Activated naive CD4-positive, alpha-beta T cell treated with anti-CD3 and anti-CD28 coated beads for 36 hours (primary cell): Measurements from ENCODE around the gene ZNF784. TPM values are rescaled to one million over a fixed set of nuclear protein-coding genes. Genes with fewer than 3 reads are reported as not detected.
A peak's percentile ranks its signal among the peaks of the same experiment; 100 is the strongest.

Source experiments
- CTCF ChIA-PET: fragments of 350-600 bp; sonication (Branson Sonifier 250); formaldehyde crosslinking; loops from one replicate; lab custom pipeline; 2021; ENCODE audit warnings: antibody characterized with exemption; lab: Charles Lee
- DNase-seq: peaks from one replicate; pipeline ENCODE4 v3.0.0-alpha.2; 2020
- H3K27ac Mint-ChIP-seq: one replicate; pipeline ENCODE4 v1.8.0; 2021; ENCODE audit warnings: mild to moderate bottlenecking, mixed read lengths
- H3K27me3 Mint-ChIP-seq: one replicate; pipeline ENCODE4 v1.8.0; 2021; ENCODE audit warnings: low read depth, mixed read lengths
- H3K36me3 Mint-ChIP-seq: one replicate; pipeline ENCODE4 v1.8.0; 2021; ENCODE audit warnings: low read depth, mixed read lengths
- H3K4me1 Mint-ChIP-seq: one replicate; pipeline ENCODE4 v1.8.0; 2021; ENCODE audit warnings: low read depth, mixed read lengths
- H3K4me3 Mint-ChIP-seq: one replicate; pipeline ENCODE4 v1.8.0; 2021; ENCODE audit warnings: mild to moderate bottlenecking, moderate library complexity, mixed read lengths
- H3K9me3 Mint-ChIP-seq: one replicate; pipeline ENCODE4 v1.8.0; 2021; ENCODE audit warnings: mixed read lengths
- intact Hi-C: fragments of 100-400 bp; cut with micrococcal nuclease; formaldehyde crosslinking; loops from one replicate; pipeline ENCODE4 v1.15.1; 2023
- total RNA-seq, 2 experiments: library from RNA; stranded (reverse); gene quantifications; one replicate each; pipeline ENCODE4 v1.2.3, GENCODE V29; 2021

ZNF784 gene
- total RNA-seq, 2 experiments from 2014 or later, result 3.7 to 4.0 TPM

DNA sequence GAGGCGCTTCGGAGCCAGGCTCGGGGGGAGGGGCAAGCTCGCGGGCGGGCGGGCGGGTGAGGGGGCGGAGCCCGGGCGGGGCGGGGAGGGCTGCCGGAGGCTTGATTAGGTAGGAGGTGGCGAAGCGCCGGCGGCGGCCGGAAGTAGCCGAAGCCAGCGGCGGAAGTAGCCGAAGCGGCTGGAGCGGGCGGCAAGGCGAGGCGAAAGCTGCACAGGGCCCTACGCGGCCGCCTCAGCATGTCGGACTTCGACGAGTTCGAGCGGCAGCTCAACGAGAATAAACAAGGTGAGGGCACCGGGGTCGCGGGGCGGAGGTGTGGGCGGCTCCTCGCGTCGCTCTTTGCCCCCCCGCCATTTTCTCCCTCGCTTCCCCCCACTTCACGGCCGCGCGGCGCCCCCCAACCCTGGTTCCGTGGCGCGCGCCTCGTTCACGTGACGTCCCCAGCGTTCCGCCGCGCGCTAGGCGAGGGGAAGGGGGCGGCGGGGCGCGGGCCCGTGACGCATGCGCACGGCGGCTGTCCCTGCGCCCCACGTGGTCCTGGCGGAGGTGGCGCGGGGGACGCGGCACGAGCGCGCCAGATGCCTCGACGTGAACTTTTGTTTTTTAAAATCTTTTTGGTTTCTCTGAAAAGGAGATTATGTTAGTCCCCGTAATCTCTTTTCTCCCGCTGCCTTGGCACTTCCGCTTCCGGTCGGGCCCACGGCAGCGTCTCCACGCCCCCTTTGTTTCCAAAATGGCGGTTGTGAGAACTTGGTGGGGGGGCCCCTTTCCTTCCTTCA lies 30.7 kb upstream of the ZNF784 start, which contains the start of gene U2AF2:
U2AF2 (plus strand) TSS at position 168 of the 780 bp plus-strand sequence; CDS start at position 238, 70 bp downstream.
- Mint-ChIP-seq H3K27ac (peak within 1 kb of the TSS; percentile 98), H3K36me3 (peaks cover 27% of the 10 kb centered on the region), H3K4me1 (peaks cover 40% of the 10 kb centered on the region), H3K9me3 (no peaks in the 10 kb centered on the region), H3K4me3 (peak within 1 kb of the TSS; percentile 88), H3K27me3 (no peaks in the 10 kb centered on the region)
- CTCF ChIA-PET, result interaction anchor here (0.6 to 1.3 kb wide), 9 partner anchors 8 to 129 kb away, joined by 3 to 7 read pairs (median 4); no protein-coding TSS in a partner anchor
- intact Hi-C loops, result loop anchor here (1.0 to 10.0 kb wide), 10 partner anchors 20 to 1464 kb away; partner anchors contain the start of genes EPN1, FIZ1, KMT5C and LENG9
- peak; percentile 98 for DNase-seq

- intact Hi-C loops, result loop anchor here (1.0 to 10.0 kb wide), 7 partner anchors 55 to 1464 kb away; partner anchors contain the start of genes FIZ1, KMT5C, LENG9 and TSEN34
- H3K4me3 Mint-ChIP-seq, result peak overlapping the region; percentile 88
- H3K36me3 Mint-ChIP-seq, result peaks cover 22% of the 10 kb centered on the region
- H3K4me1 Mint-ChIP-seq, result peaks cover 41% of the 10 kb centered on the region
- CTCF ChIA-PET, result interaction anchor here (0.6 to 1.3 kb wide), 10 partner anchors 8 to 128 kb away, joined by 3 to 7 read pairs (median 4); no protein-coding TSS in a partner anchor
- no peaks in the 10 kb centered on the region for H3K9me3 Mint-ChIP-seq
- H3K27ac Mint-ChIP-seq, result peak overlapping the region; percentile 98
- no peaks in the 10 kb centered on the region for H3K27me3 Mint-ChIP-seq
- peak; percentile 100 for DNase-seq
Measured at GRCh38 chr19:55654323-55654867, 30.0 kb upstream of the ZNF784 start.

DNA sequence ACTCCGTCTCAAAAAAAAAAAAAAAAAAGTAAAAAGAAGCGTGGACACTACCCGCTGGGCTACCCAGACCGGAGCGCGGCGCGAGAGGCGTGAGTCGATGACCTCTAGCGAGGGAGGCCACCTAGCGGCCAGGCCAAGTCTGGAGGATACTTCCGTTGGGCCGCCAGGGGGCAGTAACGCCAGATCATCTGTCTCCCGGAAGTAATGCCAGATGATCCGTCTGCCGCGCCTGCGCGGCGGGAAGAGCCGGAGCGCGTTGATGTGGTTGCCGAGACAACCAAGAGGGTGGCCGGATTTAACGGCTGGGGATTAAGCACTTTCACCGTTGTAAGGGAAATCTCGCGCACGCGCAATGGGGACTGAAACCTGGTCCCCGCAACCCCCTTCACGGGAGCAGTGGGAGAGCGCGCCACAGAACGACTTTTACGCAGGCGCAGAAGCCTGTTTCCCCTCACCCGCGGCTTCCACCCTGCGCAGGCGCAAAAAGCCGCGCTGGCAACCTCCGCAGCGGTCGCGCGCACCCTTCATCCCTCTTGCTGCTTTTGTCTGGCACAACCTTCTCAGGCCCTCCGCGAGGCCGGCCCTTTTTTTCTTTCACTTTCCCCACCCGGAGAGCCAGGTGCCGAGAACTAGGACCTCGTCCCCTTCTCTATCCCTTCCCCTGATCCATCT lies 29.4 kb upstream of the ZNF784 start:
- H3K4me1 Mint-ChIP-seq, result peaks cover 45% of the 10 kb centered on the region
- intact Hi-C loops, result loop anchor here (1.0 to 10.0 kb wide), 9 partner anchors 10 to 1463 kb away; partner anchors contain the start of genes FIZ1, KMT5C, LENG9 and TSEN34
- H3K27ac Mint-ChIP-seq, result peak overlapping the region; percentile 98
- H3K4me3 Mint-ChIP-seq, result peak overlapping the region; percentile 88
- no peaks in the 10 kb centered on the region for H3K9me3 Mint-ChIP-seq
- H3K36me3 Mint-ChIP-seq, result peaks cover 21% of the 10 kb centered on the region
- peak; percentile 97 for DNase-seq
- H3K27me3 Mint-ChIP-seq, result no peaks in the 10 kb centered on the region
- CTCF ChIA-PET, result interaction anchor here (0.6 to 1.4 kb wide), 16 partner anchors 9 to 600 kb away, joined by 3 to 9 read pairs (median 4); partner anchors contain the start of genes FIZ1 and ZNF524

GRCh38 chr19:55652311-55653128 lies 28.2 kb upstream of the ZNF784 start:
- CTCF ChIA-PET, result interaction anchor here (0.6 to 1.4 kb wide), 6 partner anchors 8 to 601 kb away, joined by 3 to 9 read pairs (median 3); partner anchors contain the start of genes FIZ1 and ZNF524
- intact Hi-C loops, result loop anchor here (1.0 to 10.0 kb wide), 5 partner anchors 9 to 1188 kb away; partner anchors contain the start of genes KMT5C, LENG9, ZNF581 and ZSCAN5A
- H3K4me3 Mint-ChIP-seq, result peak overlapping the region; percentile 88
- no peaks in the 10 kb centered on the region for H3K27me3 Mint-ChIP-seq
- peaks cover 16% of the 10 kb centered on the region for H3K36me3 Mint-ChIP-seq
- H3K27ac Mint-ChIP-seq, result no peak overlapping the region
- DNase-seq, result no peak
- H3K4me1 Mint-ChIP-seq, result peaks cover 41% of the 10 kb centered on the region
- H3K9me3 Mint-ChIP-seq, result no peaks in the 10 kb centered on the region

GRCh38 chr19:55651236-55651635 lies 26.9 kb upstream of the ZNF784 start:
- Mint-ChIP-seq H3K27me3 (no peaks in the 10 kb centered on the region), H3K27ac (no peak overlapping the region), H3K9me3 (no peaks in the 10 kb centered on the region), H3K4me1 (peaks cover 37% of the 10 kb centered on the region), H3K36me3 (peaks cover 18% of the 10 kb centered on the region), H3K4me3 (no peak overlapping the region)
- intact Hi-C loops, result loop anchor here (5.0 to 10.0 kb wide), 3 partner anchors 314 to 1186 kb away; partner anchors contain the start of genes KMT5C, LENG9 and ZSCAN5A
- no peak for DNase-seq
- CTCF ChIA-PET, result no interaction called here

- H3K9me3 Mint-ChIP-seq, result no peaks in the 10 kb centered on the region
- peaks cover 38% of the 10 kb centered on the region for H3K4me1 Mint-ChIP-seq
- no peak overlapping the region for H3K27ac Mint-ChIP-seq
- CTCF ChIA-PET, result interaction anchor here (1.5 kb wide), 1 partner anchor 18 kb away, joined by 9 read pairs; no protein-coding TSS in a partner anchor
- DNase-seq, result no peak
- intact Hi-C loops, result loop anchor here (5.0 to 10.0 kb wide), 3 partner anchors 313 to 1186 kb away; partner anchors contain the start of genes KMT5C, LENG9 and ZSCAN5A
- no peaks in the 10 kb centered on the region for H3K27me3 Mint-ChIP-seq
- H3K4me3 Mint-ChIP-seq, result peak overlapping the region; percentile 39
- peaks cover 13% of the 10 kb centered on the region for H3K36me3 Mint-ChIP-seq
Measured at GRCh38 chr19:55650602-55651230, 26.4 kb upstream of the ZNF784 start.

DNA sequence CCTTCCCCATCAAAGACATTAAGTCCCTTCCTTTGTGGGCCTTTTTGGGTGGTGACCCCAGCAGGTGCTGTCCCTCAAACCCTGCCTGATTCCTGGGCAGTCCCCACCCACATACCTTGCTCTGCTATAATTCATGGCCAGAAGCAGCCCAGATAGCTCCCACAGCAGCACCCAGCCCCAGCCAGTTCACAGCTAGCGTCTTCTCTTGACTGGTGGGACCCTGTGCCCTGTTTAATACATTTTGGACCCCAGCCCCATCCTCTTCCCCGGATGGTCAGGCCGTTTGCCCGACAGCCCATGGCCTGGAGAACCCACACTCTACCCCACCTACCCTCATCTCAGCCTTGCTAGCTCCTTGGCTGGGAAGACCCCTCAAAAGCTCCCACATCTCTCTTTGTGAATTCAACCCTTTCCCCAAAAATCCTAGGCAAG lies 25.8 kb upstream of the ZNF784 start:
- DNase-seq, result peak; percentile 65
- no peaks in the 10 kb centered on the region for H3K27me3 Mint-ChIP-seq
- H3K4me1 Mint-ChIP-seq, result peaks cover 43% of the 10 kb centered on the region
- CTCF ChIA-PET, result interaction anchor here (1.5 kb wide), 1 partner anchor 17 kb away, joined by 9 read pairs; no protein-coding TSS in a partner anchor
- H3K36me3 Mint-ChIP-seq, result peaks cover 13% of the 10 kb centered on the region
- intact Hi-C loops, result loop anchor here (5.0 to 10.0 kb wide), 3 partner anchors 313 to 1185 kb away; partner anchors contain the start of genes KMT5C, LENG9 and ZSCAN5A
- no peak overlapping the region for H3K27ac Mint-ChIP-seq
- peak overlapping the region; percentile 39 for H3K4me3 Mint-ChIP-seq
- H3K9me3 Mint-ChIP-seq, result no peaks in the 10 kb centered on the region

GRCh38 chr19:55649268-55650125 lies 25.1 kb upstream of the ZNF784 start:
- Mint-ChIP-seq H3K9me3 (no peaks in the 10 kb centered on the region), H3K4me1 (peaks cover 48% of the 10 kb centered on the region), H3K36me3 (peaks cover 13% of the 10 kb centered on the region), H3K27me3 (no peaks in the 10 kb centered on the region), H3K4me3 (peak overlapping the region; percentile 71), H3K27ac (peak overlapping the region; percentile 54)
- CTCF ChIA-PET, result interaction anchor here (1.5 kb wide), 1 partner anchor 16 kb away, joined by 9 read pairs; no protein-coding TSS in a partner anchor
- intact Hi-C loops, result loop anchor here (5.0 to 10.0 kb wide), 3 partner anchors 312 to 1185 kb away; partner anchors contain the start of genes KMT5C, LENG9 and ZSCAN5A
- no peak for DNase-seq

DNA sequence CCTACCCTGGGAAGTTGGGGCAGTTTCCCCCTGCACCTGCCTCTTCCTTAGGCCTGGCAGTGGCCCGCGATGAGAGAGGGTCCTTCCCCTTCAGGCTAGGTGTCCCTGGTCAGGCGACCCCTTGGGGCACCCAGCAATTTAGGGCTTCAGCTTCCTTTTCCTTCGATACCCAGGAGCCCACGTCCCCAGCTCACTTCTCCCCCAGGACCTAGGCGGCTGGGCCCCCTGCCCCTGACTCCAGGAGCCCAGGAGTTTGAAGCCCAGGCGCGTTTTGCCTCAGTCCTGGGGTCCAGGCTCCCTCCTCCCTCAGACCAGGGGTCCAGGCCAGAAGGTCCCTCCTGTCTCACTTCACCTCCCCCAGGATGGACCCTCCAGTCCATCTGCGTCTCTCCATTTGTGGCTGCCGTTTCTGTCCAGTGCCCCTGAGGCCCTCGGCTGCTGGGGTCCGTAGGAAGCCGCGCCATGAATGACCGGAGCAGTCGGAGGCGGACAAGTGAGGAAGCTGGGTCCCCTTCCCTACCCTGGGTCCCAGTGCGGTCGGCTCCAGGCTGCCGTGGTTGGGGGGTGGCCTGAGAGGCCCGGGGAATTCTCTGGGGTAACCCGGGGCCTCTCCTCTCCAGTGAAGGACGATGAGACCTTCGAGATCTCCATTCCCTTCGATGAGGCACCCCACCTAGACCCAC lies 24.4 kb upstream of the ZNF784 start:
- Mint-ChIP-seq H3K4me1 (peaks cover 49% of the 10 kb centered on the region), H3K4me3 (peak overlapping the region; percentile 71), H3K36me3 (peaks cover 13% of the 10 kb centered on the region), H3K9me3 (no peaks in the 10 kb centered on the region), H3K27ac (peak overlapping the region; percentile 72), H3K27me3 (no peaks in the 10 kb centered on the region)
- DNase-seq, result no peak
- CTCF ChIA-PET, result interaction anchor here (1.5 kb wide), 1 partner anchor 16 kb away, joined by 9 read pairs; no protein-coding TSS in a partner anchor
- intact Hi-C loops, result no loop called here
